CD4-positive, alpha-beta T cell treated with Interleukin-12 subunit alpha and Interleukin-12 subunit beta, for 1 hour (primary cell): ENCODE data around the gene PDGFRA.

Experiments
- DNase-seq: peaks from one replicate; pipeline ENCODE4 v3.0.0-alpha.2; 2020

The PDGFRA gene

GRCh38 chr4:54256491-54257486 lies 27.7 kb downstream of the PDGFRA start:
- DNase-seq: no peak

- DNase-seq: no peak
These were observed 36.3 kb downstream of the PDGFRA start for GRCh38 chr4:54265366-54265765.

GRCh38 chr4:54268151-54268550 lies 39.1 kb downstream of the PDGFRA start:
- no peak for DNase-seq

GRCh38 chr4:54271464-54271863 lies 42.4 kb downstream of the PDGFRA start:
- DNase-seq: no peak

GRCh38 chr4:54272051-54272450 lies 43.0 kb downstream of the PDGFRA start:
- no peak for DNase-seq

GRCh38 chr4:54274264-54274663 lies 45.2 kb downstream of the PDGFRA start:
- DNase-seq: no peak

GRCh38 chr4:54274795-54275665 lies 45.9 kb downstream of the PDGFRA start:
- no peak for DNase-seq

- no peak for DNase-seq
These were observed 47.7 kb downstream of the PDGFRA start for GRCh38 chr4:54276641-54277430.

GRCh38 chr4:54277691-54278090 lies 48.6 kb downstream of the PDGFRA start:
- no peak for DNase-seq

- DNase-seq: no peak
These were observed 49.1 kb downstream of the PDGFRA start for GRCh38 chr4:54278216-54278615.

- no peak for DNase-seq
These were observed 52.1 kb downstream of the PDGFRA start for GRCh38 chr4:54281054-54281766.

- no peak for DNase-seq
These were observed 53.7 kb downstream of the PDGFRA start for GRCh38 chr4:54282837-54283236.

GRCh38 chr4:54289316-54289715 lies 60.2 kb downstream of the PDGFRA start:
- no peak for DNase-seq

GRCh38 chr4:54290980-54291379 lies 61.9 kb downstream of the PDGFRA start:
- DNase-seq: no peak

- DNase-seq: no peak
These were observed 67.6 kb downstream of the PDGFRA start for GRCh38 chr4:54296548-54297203.

GRCh38 chr4:54308110-54308509 lies 79.0 kb downstream of the PDGFRA start:
- no peak for DNase-seq

GRCh38 chr4:54315561-54316538 lies 86.8 kb downstream of the PDGFRA start:
- no peak for DNase-seq

GRCh38 chr4:54317690-54318089 lies 88.6 kb downstream of the PDGFRA start:
- DNase-seq: no peak

GRCh38 chr4:54318904-54319303 lies 89.8 kb downstream of the PDGFRA start:
- DNase-seq: peak; percentile 18
